Measurements from ENCODE around the gene GALNT2.

Gene GALNT2

GRCh38 chr1:230100932-230101331, 33.9 kb downstream of the GALNT2 start:
- H3K27ac ChIP-seq = no peak overlapping the region
- peaks cover 7% of the 10 kb centered on the region for H3K4me1 ChIP-seq
- no peak overlapping the region for H2AFZ ChIP-seq
- no peak overlapping the region for H3K4me3 ChIP-seq (ENCODE audit: low read depth, low read length)
- H3K79me2 ChIP-seq = peaks cover 3% of the 10 kb centered on the region
- TF ChIP-seq CTCF (IDR thresholded peaks at IDR 0.05) = no peak
- H3K9ac ChIP-seq = no peak overlapping the region
- no peak overlapping the region for H3K4me2 ChIP-seq (ENCODE audit: low read length)
- no peaks in the 10 kb centered on the region for H3K27me3 ChIP-seq (ENCODE audit: control insufficient read depth, insufficient read depth, low read length)
- H3K9me3 ChIP-seq (ENCODE audit: control insufficient read depth, low read length) = no peaks in the 10 kb centered on the region
- no peaks in the 10 kb centered on the region for H3K36me3 ChIP-seq (ENCODE audit: control insufficient read depth, insufficient read depth, low read length)

- Histone ChIP-seq H2AFZ (no peak overlapping the region), H3K4me2 (ENCODE audit: low read length) (no peak overlapping the region), H3K36me3 (ENCODE audit: control insufficient read depth, insufficient read depth, low read length) (no peaks in the 10 kb centered on the region), H3K9ac (no peak overlapping the region), H3K79me2 (peaks cover 3% of the 10 kb centered on the region), H3K9me3 (ENCODE audit: control insufficient read depth, low read length) (no peaks in the 10 kb centered on the region), H3K4me1 (peaks cover 7% of the 10 kb centered on the region), H3K4me3 (ENCODE audit: low read depth, low read length) (no peak overlapping the region), H3K27me3 (ENCODE audit: control insufficient read depth, insufficient read depth, low read length) (no peaks in the 10 kb centered on the region), H3K27ac (no peak overlapping the region)
- no peak for TF ChIP-seq CTCF (IDR thresholded peaks at IDR 0.05)
Observed at GRCh38 chr1:230101556-230101955, 34.5 kb downstream of the GALNT2 start.

GRCh38 chr1:230102046-230102445, 35.0 kb downstream of the GALNT2 start:
- H3K27me3 ChIP-seq (ENCODE audit: control insufficient read depth, insufficient read depth, low read length) = no peaks in the 10 kb centered on the region
- no peaks in the 10 kb centered on the region for H3K36me3 ChIP-seq (ENCODE audit: control insufficient read depth, insufficient read depth, low read length)
- no peaks in the 10 kb centered on the region for H3K9me3 ChIP-seq (ENCODE audit: control insufficient read depth, low read length)
- H3K27ac ChIP-seq = no peak overlapping the region
- H3K79me2 ChIP-seq = peaks cover 3% of the 10 kb centered on the region
- H3K4me2 ChIP-seq (ENCODE audit: low read length) = no peak overlapping the region
- H2AFZ ChIP-seq = no peak overlapping the region
- no peak overlapping the region for H3K4me3 ChIP-seq (ENCODE audit: low read depth, low read length)
- peaks cover 7% of the 10 kb centered on the region for H3K4me1 ChIP-seq
- H3K9ac ChIP-seq = no peak overlapping the region
- no peak for TF ChIP-seq CTCF (IDR thresholded peaks at IDR 0.05)

GRCh38 chr1:230102472-230102871, 35.4 kb downstream of the GALNT2 start:
- Histone ChIP-seq H3K27ac (no peak overlapping the region), H3K9ac (no peak overlapping the region), H3K9me3 (ENCODE audit: control insufficient read depth, low read length) (no peaks in the 10 kb centered on the region), H3K4me1 (peaks cover 7% of the 10 kb centered on the region), H3K4me3 (ENCODE audit: low read depth, low read length) (no peak overlapping the region), H3K4me2 (ENCODE audit: low read length) (no peak overlapping the region), H3K27me3 (ENCODE audit: control insufficient read depth, insufficient read depth, low read length) (no peaks in the 10 kb centered on the region), H3K79me2 (peaks cover 3% of the 10 kb centered on the region), H2AFZ (no peak overlapping the region), H3K36me3 (ENCODE audit: control insufficient read depth, insufficient read depth, low read length) (no peaks in the 10 kb centered on the region)
- no peak for TF ChIP-seq CTCF (IDR thresholded peaks at IDR 0.05)

- H2AFZ ChIP-seq = no peak overlapping the region
- TF ChIP-seq CTCF (IDR thresholded peaks at IDR 0.05) = no peak
- no peak overlapping the region for H3K27ac ChIP-seq
- no peaks in the 10 kb centered on the region for H3K36me3 ChIP-seq (ENCODE audit: control insufficient read depth, insufficient read depth, low read length)
- no peak overlapping the region for H3K4me3 ChIP-seq (ENCODE audit: low read depth, low read length)
- no peak overlapping the region for H3K9ac ChIP-seq
- H3K9me3 ChIP-seq (ENCODE audit: control insufficient read depth, low read length) = no peaks in the 10 kb centered on the region
- no peaks in the 10 kb centered on the region for H3K27me3 ChIP-seq (ENCODE audit: control insufficient read depth, insufficient read depth, low read length)
- H3K4me2 ChIP-seq (ENCODE audit: low read length) = no peak overlapping the region
- peaks cover 3% of the 10 kb centered on the region for H3K79me2 ChIP-seq
- peaks cover 7% of the 10 kb centered on the region for H3K4me1 ChIP-seq
Observed at GRCh38 chr1:230103306-230104173, 36.5 kb downstream of the GALNT2 start.

Data from parathyroid adenoma (tissue), 2 donors.